HEK293T (cell line): ENCODE measurements around the gene MAGI2.

Experiments
- CTBP1 ChIP-seq: fragments of 450-650 bp; IDR thresholded peaks from 2 replicates; pipeline ENCODE4 v1.6.1; 2016; ENCODE audit warnings: borderline replicate concordance
- ELF4 ChIP-seq: fragments of 450-650 bp; IDR thresholded peaks from 2 replicates; pipeline ENCODE4 v1.6.1; 2017; ENCODE audit warnings: antibody characterized with exemption
- FOXM1 ChIP-seq: fragments of 450-650 bp; IDR thresholded peaks from 2 replicates; pipeline ENCODE4 v1.6.1; 2017; ENCODE audit warnings: mild to moderate bottlenecking, borderline replicate concordance
- HDGF ChIP-seq: fragments of 450-650 bp; IDR thresholded peaks from 2 replicates; pipeline ENCODE4 v1.6.1; 2017; ENCODE audit warnings: antibody characterized with exemption, borderline replicate concordance
- LEF1 ChIP-seq: fragments of 450-650 bp; IDR thresholded peaks from 2 replicates; pipeline ENCODE4 v1.6.1; 2017; ENCODE audit warnings: mild to moderate bottlenecking, borderline replicate concordance
- NFRKB ChIP-seq: fragments of 450-650 bp; IDR thresholded peaks from 2 replicates; pipeline ENCODE4 v1.6.1; 2016; ENCODE audit warnings: mild to moderate bottlenecking, moderate library complexity
- SP1 ChIP-seq: fragments of 450-650 bp; IDR thresholded peaks from 2 replicates; pipeline ENCODE4 v1.6.1; 2017
- TARDBP ChIP-seq: fragments of 450-650 bp; IDR thresholded peaks from 2 replicates; pipeline ENCODE4 v1.6.1; 2016
- ZNF384 ChIP-seq: fragments of 450-650 bp; IDR thresholded peaks from 2 replicates; pipeline ENCODE4 v1.6.1; 2016

DNA sequence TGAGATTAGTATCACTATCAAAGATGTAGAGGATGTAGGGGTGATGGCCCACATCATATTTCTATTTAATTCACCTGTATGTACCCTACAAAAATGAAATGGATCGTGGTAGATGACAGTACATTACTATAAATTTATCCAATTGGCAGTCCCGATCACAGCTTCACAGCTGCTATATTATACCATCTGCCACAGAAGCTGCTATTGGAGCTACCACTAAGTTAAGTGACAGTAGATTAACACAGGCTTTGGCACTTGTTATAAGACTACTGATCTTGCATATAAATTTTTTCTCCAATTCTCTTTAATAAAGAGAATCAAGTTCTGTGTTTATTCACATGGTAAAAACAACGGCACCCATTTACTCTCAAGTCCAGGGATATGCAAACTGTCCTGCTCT is 24.9 kb upstream of the MAGI2 start:
- TF ChIP-seq ZNF384 (no peak), LEF1 (no peak), ELF4 (no peak), HDGF (no peak), CTBP1 (no peak), NFRKB (no peak), TARDBP (no peak), FOXM1 (no peak), SP1 (no peak)
